CD14-positive monocyte (primary cell): ENCODE results near the gene PHACTR3. TPM values are rescaled to one million over a fixed set of nuclear protein-coding genes. Genes with fewer than 3 reads are reported as not detected.

Source experiments
- DNase-seq, 3 donors: peaks; one replicate each; pipeline ENCODE4 v3.0.0-alpha.2; 2011 to 2022
- H2AFZ ChIP-seq: 2 replicates; pipeline ENCODE4 v1.6.0; 2012; ENCODE audit warnings: mild to moderate bottlenecking, low read depth, low read length, inconsistent platforms; ENCODE audit not compliant: insufficient read depth, poor library complexity, severe bottlenecking
- H3K27ac ChIP-seq, 2 donors: 1 replicate in 1 of 2; 2 replicates in 1 of 2; pipeline ENCODE4 v1.5.1; 2012 to 2013; ENCODE audit warnings: low read length in 2 of 2, control low read depth in 1 of 2, inconsistent platforms in 1 of 2, low read depth in 1 of 2, mild to moderate bottlenecking in 1 of 2
- H3K27me3 ChIP-seq, 2 donors: one replicate each; pipeline versions ENCODE4 v1.6.0 to v1.6.1; 2011 to 2013; ENCODE audit warnings: low read length in 2 of 2; ENCODE audit not compliant: control insufficient read depth in 2 of 2, insufficient read depth in 2 of 2
- H3K36me3 ChIP-seq, 2 donors: replicated peaks in 1 of 2; 1 replicate in 1 of 2; 2 replicates in 1 of 2; pipeline versions ENCODE4 v1.5.1 to v1.6.1; 2012 to 2013; ENCODE audit warnings: low read length in 2 of 2, control low read depth in 1 of 2, inconsistent platforms in 1 of 2, mild to moderate bottlenecking in 1 of 2; ENCODE audit not compliant: insufficient read depth in 2 of 2, control insufficient read depth in 1 of 2
- H3K4me1 ChIP-seq, 2 donors: 1 replicate in 1 of 2; 2 replicates in 1 of 2; pipeline versions ENCODE4 v1.5.1 to v1.6.1; 2012 to 2013; ENCODE audit warnings: low read length in 2 of 2, control low read depth in 1 of 2, inconsistent platforms in 1 of 2, mild to moderate bottlenecking in 1 of 2, moderate library complexity in 1 of 2; ENCODE audit not compliant: insufficient read depth in 2 of 2, control insufficient read depth in 1 of 2
- H3K4me2 ChIP-seq: replicated peaks from 2 replicates; pipeline ENCODE3; 2012; ENCODE audit warnings: low read length, moderate library complexity, mild to moderate bottlenecking; ENCODE audit not compliant: poor library complexity, severe bottlenecking; ENCODE audit errors: extremely low read depth
- H3K4me3 ChIP-seq, 3 experiments: fragments of 200-600 bp in 1 of 3; sonication (generic) in 1 of 3; replicated peaks in 1 of 3; 1 replicate in 2 of 3; 2 replicates in 1 of 3; pipeline ENCODE4 v1.5.1; 2011 to 2013; ENCODE audit warnings: low read length in 3 of 3, mild to moderate bottlenecking in 3 of 3, control low read depth in 2 of 3, low read depth in 2 of 3, inconsistent platforms in 1 of 3, moderate library complexity in 1 of 3
- H3K79me2 ChIP-seq: 2 replicates; pipeline ENCODE4 v1.6.0; 2012; ENCODE audit warnings: mild to moderate bottlenecking, control low read depth, inconsistent platforms, low read length, moderate library complexity; ENCODE audit not compliant: insufficient read depth
- H3K9ac ChIP-seq: 2 replicates; pipeline ENCODE4 v1.6.0; 2017; ENCODE audit warnings: low read length, mild to moderate bottlenecking; ENCODE audit not compliant: insufficient read depth, poor library complexity, severe bottlenecking
- H3K9me3 ChIP-seq, 2 donors: replicated peaks in 1 of 2; 1 replicate in 1 of 2; 2 replicates in 1 of 2; pipeline versions ENCODE4 v1.5.1 to v1.6.1; 2012 to 2013; ENCODE audit warnings: low read length in 2 of 2, control low read depth in 1 of 2; ENCODE audit not compliant: control insufficient read depth in 1 of 2, insufficient read depth in 1 of 2
- H4K20me1 ChIP-seq: 2 replicates; pipeline ENCODE4 v1.6.0; 2012; ENCODE audit warnings: mild to moderate bottlenecking, low read length, control low read depth, moderate library complexity; ENCODE audit not compliant: insufficient read depth
- H3K27ac Mint-ChIP-seq, 7 donors: one replicate each; pipeline ENCODE4 v1.8.0; 2020; ENCODE audit warnings: mild to moderate bottlenecking in 7 of 7, mixed read lengths in 7 of 7, moderate library complexity in 6 of 7, inconsistent platforms in 2 of 7
- H3K27me3 Mint-ChIP-seq, 3 donors: one replicate each; pipeline ENCODE4 v1.8.0; 2021 to 2022; ENCODE audit warnings: low read depth in 3 of 3, mild to moderate bottlenecking in 3 of 3, mixed read lengths in 3 of 3, moderate library complexity in 3 of 3, inconsistent platforms in 1 of 3
- H3K36me3 Mint-ChIP-seq, 2 donors: one replicate each; pipeline ENCODE4 v1.8.0; 2020; ENCODE audit warnings: mixed read lengths in 2 of 2, inconsistent platforms in 1 of 2, mild to moderate bottlenecking in 1 of 2
- H3K4me1 Mint-ChIP-seq: one replicate; pipeline ENCODE4 v1.8.0; 2020; ENCODE audit warnings: mild to moderate bottlenecking, mixed read lengths
- H3K4me3 Mint-ChIP-seq, 2 donors: one replicate each; pipeline ENCODE4 v1.8.0; 2020; ENCODE audit warnings: mild to moderate bottlenecking in 2 of 2, mixed read lengths in 2 of 2, moderate library complexity in 1 of 2
- H3K9me3 Mint-ChIP-seq, 7 donors: one replicate each; pipeline ENCODE4 v1.8.0; 2020 to 2022; ENCODE audit warnings: mixed read lengths in 7 of 7, mild to moderate bottlenecking in 6 of 7, moderate library complexity in 6 of 7, inconsistent platforms in 2 of 7
- whole genome bisulfite sequencing: methylation state at CpG from one replicate; pipeline ENCODE4 v1.1.5; 2013; ENCODE audit warnings: missing lambda C conversion rate; ENCODE audit not compliant: insufficient coverage; 5-methylcytosine and 5-hydroxymethylcytosine counted together
- intact Hi-C, 2 donors: fragments of 100-400 bp; cut with micrococcal nuclease; formaldehyde crosslinking; loops; one replicate each; pipeline versions ENCODE4 v1.15.0 to v1.15.1; 2023
- polyA plus RNA-seq, 3 donors: library from polyadenylated mRNA; depleted of rRNA in 1 of 3; unstranded in 2 of 3; stranded (reverse) in 1 of 3; fragments of 300-500 nt in 2 of 3; fragments of >200 nt in 1 of 3; fragmentation: Illumina TruSeq in 2 of 3; gene quantifications; 1 replicate in 2 of 3; 2 replicates in 1 of 3; pipeline ENCODE4 v1.2.3, GENCODE V29; 2012 to 2021
- TF ChIP-seq, protein P1 (sequence below): fragments of 200-600 bp; IDR thresholded peaks from one replicate; pipeline ENCODE4 v1.8.0; 2022; ENCODE audit warnings: antibody characterized with exemption, mild to moderate bottlenecking

Gene PHACTR3
- polyA plus RNA-seq, 3 donors, result 0.11 to 0.17 TPM; not detected in 1

DNA sequence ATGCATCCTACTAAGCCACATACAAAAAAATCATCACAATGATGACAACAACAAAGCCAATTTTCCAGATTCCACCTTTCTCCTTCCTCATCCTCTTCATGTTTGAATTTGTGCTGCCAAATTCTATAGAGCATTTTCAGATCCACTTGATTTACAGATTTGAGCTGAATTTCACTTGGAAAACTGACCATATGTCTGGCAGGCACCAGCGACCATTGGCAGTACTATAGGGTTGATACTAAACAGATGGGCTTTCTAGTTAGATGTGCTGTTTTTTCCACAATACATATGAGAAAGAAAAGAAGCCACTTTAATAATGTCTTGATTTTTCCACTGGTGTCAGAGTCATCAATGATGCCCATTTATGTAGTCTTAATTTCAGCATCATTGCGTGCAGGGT lies 127.0 kb downstream of the PHACTR3 start:
- WGBS, result no CpG with 5 or more reads among the region's 2 CpGs
- peaks cover 0 to 15% (median 2%) of the 10 kb centered on the region in 7 donors for H3K9me3 Mint-ChIP-seq
- no peak overlapping the region for H3K4me3 ChIP-seq
- no peak overlapping the region for H2AFZ ChIP-seq
- H3K27ac Mint-ChIP-seq, result no peak overlapping the region
- H3K4me1 Mint-ChIP-seq, result peaks cover 11% of the 10 kb centered on the region
- H3K9me3 ChIP-seq, result peaks cover 0 to 6% of the 10 kb centered on the region in 2 donors
- H3K27me3 ChIP-seq, result peaks cover 71 to 96% of the 10 kb centered on the region in 2 donors
- H3K36me3 ChIP-seq, result no peaks in the 10 kb centered on the region
- peaks cover 58 to 59% (median 58%) of the 10 kb centered on the region in 3 donors for H3K27me3 Mint-ChIP-seq
- TF ChIP-seq, protein P1, sequence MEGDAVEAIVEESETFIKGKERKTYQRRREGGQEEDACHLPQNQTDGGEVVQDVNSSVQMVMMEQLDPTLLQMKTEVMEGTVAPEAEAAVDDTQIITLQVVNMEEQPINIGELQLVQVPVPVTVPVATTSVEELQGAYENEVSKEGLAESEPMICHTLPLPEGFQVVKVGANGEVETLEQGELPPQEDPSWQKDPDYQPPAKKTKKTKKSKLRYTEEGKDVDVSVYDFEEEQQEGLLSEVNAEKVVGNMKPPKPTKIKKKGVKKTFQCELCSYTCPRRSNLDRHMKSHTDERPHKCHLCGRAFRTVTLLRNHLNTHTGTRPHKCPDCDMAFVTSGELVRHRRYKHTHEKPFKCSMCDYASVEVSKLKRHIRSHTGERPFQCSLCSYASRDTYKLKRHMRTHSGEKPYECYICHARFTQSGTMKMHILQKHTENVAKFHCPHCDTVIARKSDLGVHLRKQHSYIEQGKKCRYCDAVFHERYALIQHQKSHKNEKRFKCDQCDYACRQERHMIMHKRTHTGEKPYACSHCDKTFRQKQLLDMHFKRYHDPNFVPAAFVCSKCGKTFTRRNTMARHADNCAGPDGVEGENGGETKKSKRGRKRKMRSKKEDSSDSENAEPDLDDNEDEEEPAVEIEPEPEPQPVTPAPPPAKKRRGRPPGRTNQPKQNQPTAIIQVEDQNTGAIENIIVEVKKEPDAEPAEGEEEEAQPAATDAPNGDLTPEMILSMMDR, result no peak
- H3K4me3 Mint-ChIP-seq, result peak overlapping the region in 1 of 2 donors; percentile 49
- no peak overlapping the region for H3K4me2 ChIP-seq
- H3K79me2 ChIP-seq, result no peaks in the 10 kb centered on the region
- peaks cover 11 to 12% of the 10 kb centered on the region in 2 donors for H3K4me1 ChIP-seq
- H3K27ac ChIP-seq, result no peak overlapping the region
- no peak overlapping the region for H3K9ac ChIP-seq
- intact Hi-C loops, result no loop called here
- H4K20me1 ChIP-seq, result no peaks in the 10 kb centered on the region
- peaks cover 9 to 24% of the 10 kb centered on the region in 2 donors for H3K36me3 Mint-ChIP-seq
- no peak for DNase-seq

DNA sequence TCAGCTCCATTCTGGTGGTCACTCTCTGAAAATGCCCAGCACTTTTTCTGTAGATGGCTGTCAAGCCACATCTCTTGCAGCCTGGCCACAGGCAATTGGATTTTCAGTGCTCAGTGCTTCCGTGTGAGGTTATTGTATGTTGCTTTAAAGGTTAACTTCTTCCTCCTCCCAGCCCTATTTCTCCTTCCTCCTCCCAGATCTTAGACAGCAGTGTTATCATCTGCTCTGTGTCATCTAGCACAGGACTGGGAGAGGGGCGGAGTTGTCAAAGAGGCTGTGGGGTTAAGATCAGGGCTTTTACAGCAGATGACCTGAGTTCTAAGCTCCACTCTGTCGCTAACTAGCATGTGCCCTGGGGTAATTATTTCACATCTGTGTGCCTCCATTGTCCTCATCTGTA lies 129.0 kb downstream of the PHACTR3 start:
- Histone ChIP-seq H3K4me2 (no peak overlapping the region), H3K27me3 (peaks cover 52 to 88% of the 10 kb centered on the region in 2 donors), H4K20me1 (no peaks in the 10 kb centered on the region), H3K9ac (no peak overlapping the region), H3K79me2 (no peaks in the 10 kb centered on the region), H3K36me3 (no peaks in the 10 kb centered on the region), H3K4me3 (no peak overlapping the region), H3K9me3 (no peaks in the 10 kb centered on the region), H3K27ac (no peak overlapping the region), H3K4me1 (peaks cover 8 to 12% of the 10 kb centered on the region in 2 donors), H2AFZ (no peak overlapping the region)
- peaks cover 47 to 57% (median 57%) of the 10 kb centered on the region in 3 donors for H3K27me3 Mint-ChIP-seq
- TF ChIP-seq, protein P1, result no peak
- no peak overlapping the region for H3K27ac Mint-ChIP-seq
- no peak overlapping the region for H3K4me3 Mint-ChIP-seq
- H3K36me3 Mint-ChIP-seq, result peaks cover 9 to 17% of the 10 kb centered on the region in 2 donors
- intact Hi-C loops, result no loop called here
- WGBS, result 63% methylated on average over 1 of the region's 3 CpGs
- peak in 2 of 3 donors; percentile 17 to 25 for DNase-seq
- peaks cover 4% of the 10 kb centered on the region for H3K4me1 Mint-ChIP-seq
- peaks cover 0 to 15% (median 2%) of the 10 kb centered on the region in 7 donors for H3K9me3 Mint-ChIP-seq
